Fibroblast of lung (primary cell): ENCODE measurements around the gene KCNIP3. TPM values are rescaled to one million over a fixed set of nuclear protein-coding genes. Genes with fewer than 3 reads are reported as not detected.
A peak's percentile ranks its signal among the peaks of the same experiment; 100 is the strongest.
"Not testable (repeated sequence)": the region's sequence is repeated elsewhere in the genome, so short reads cannot be mapped to it uniquely, and the experiment has no call there.

Experiments used
- DNase-seq, 2 donors: peaks; one replicate each; pipeline versions ENCODE4 v3.0.0 to v3.0.0-alpha.2; 2010; ENCODE audit warnings: low read depth in 2 of 2
- H2AFZ ChIP-seq: 2 replicates; pipeline ENCODE4 v1.5.1; 2012; ENCODE audit warnings: low read length, control low read depth, inconsistent platforms
- H3K27ac ChIP-seq: 2 replicates; pipeline ENCODE4 v1.5.1; 2011; ENCODE audit warnings: low read length, control low read depth; ENCODE audit not compliant: insufficient read depth
- H3K27me3 ChIP-seq: 2 replicates; pipeline ENCODE4 v1.5.1; 2011; ENCODE audit warnings: mild to moderate bottlenecking, low read length; ENCODE audit not compliant: control insufficient read depth, insufficient read depth
- H3K36me3 ChIP-seq: 2 replicates; pipeline ENCODE4 v1.5.1; 2011; ENCODE audit warnings: low read length; ENCODE audit not compliant: control insufficient read depth, insufficient read depth
- H3K4me1 ChIP-seq: 2 replicates; pipeline ENCODE4 v1.5.1; 2011; ENCODE audit warnings: low read length; ENCODE audit not compliant: control insufficient read depth, insufficient read depth; ENCODE audit errors: extremely low read depth
- H3K4me2 ChIP-seq: 2 replicates; pipeline ENCODE4 v1.5.1; 2011; ENCODE audit warnings: low read length, control low read depth; ENCODE audit not compliant: insufficient read depth; ENCODE audit errors: extremely low read depth
- H3K4me3 ChIP-seq, 4 experiments: fragments of 200-600 bp in 1 of 4; sonication (generic) in 1 of 4; replicated peaks in 1 of 4; 2 replicates each; pipeline ENCODE4 v1.5.1; 2011 to 2016; ENCODE audit warnings: low read length in 4 of 4, low read depth in 3 of 4, mild to moderate bottlenecking in 3 of 4, control low read depth in 2 of 4, inconsistent platforms in 1 of 4, mixed read lengths in 1 of 4; ENCODE audit not compliant: insufficient read depth in 1 of 4; ENCODE audit errors: control extremely low read depth in 1 of 4
- H3K79me2 ChIP-seq: 2 replicates; pipeline ENCODE4 v1.5.1; 2012; ENCODE audit warnings: mild to moderate bottlenecking, low read length, inconsistent platforms; ENCODE audit not compliant: control insufficient read depth, insufficient read depth
- H3K9ac ChIP-seq: 2 replicates; pipeline ENCODE4 v1.5.1; 2011; ENCODE audit warnings: mild to moderate bottlenecking, low read length, control low read depth; ENCODE audit not compliant: insufficient read depth
- H3K9me3 ChIP-seq: 2 replicates; pipeline ENCODE4 v1.5.1; 2012; ENCODE audit warnings: low read depth, low read length; ENCODE audit not compliant: control insufficient read depth, insufficient read depth
- H4K20me1 ChIP-seq: 2 replicates; pipeline ENCODE4 v1.5.1; 2011; ENCODE audit warnings: low read length; ENCODE audit not compliant: control insufficient read depth, insufficient read depth; ENCODE audit errors: extremely low read depth
- polyA plus RNA-seq, 2 donors: library from polyadenylated mRNA; depleted of rRNA in 1 of 2; stranded (reverse) in 1 of 2; unstranded in 1 of 2; fragments of >200 nt; gene quantifications; 2 replicates each; pipeline ENCODE4 v1.2.1, GENCODE V29; 2011 to 2012; ENCODE audit warnings: missing spikeins in 1 of 2
- total RNA-seq: library from RNA; depleted of rRNA; stranded (reverse); fragments of >200 nt; gene quantifications from 2 replicates; pipeline ENCODE4 v1.2.1, GENCODE V29; 2014
- TF ChIP-seq, protein P1 (sequence below), 2 donors: IDR thresholded peaks in 1 of 2; conservative IDR thresholded peaks in 1 of 2; 1 replicate in 1 of 2; 2 replicates in 1 of 2; pipeline ENCODE4 v1.5.1; 2011 to 2012; ENCODE audit warnings: low read length in 2 of 2, control low read depth in 1 of 2, inconsistent platforms in 1 of 2, low read depth in 1 of 2, mild to moderate bottlenecking in 1 of 2

The KCNIP3 gene
- total and polyA plus RNA-seq, 2 donors (not counting 1 experiment from before 2014, with no cell fraction given), result 0.32 to 1.7 TPM

GRCh38 chr2:95403204-95403721 lies 106.1 kb downstream of the KCNIP3 start:
- Histone ChIP-seq H3K4me2 (peak overlapping the region; percentile 86), H2AFZ (peak overlapping the region; percentile 68), H3K4me3 (peak overlapping the region; percentile 71 to 96 (median 90)), H3K27ac (peak overlapping the region; percentile 85), H3K79me2 (peaks cover 11% of the 10 kb centered on the region), H3K9ac (peak overlapping the region; percentile 78)
- TF ChIP-seq, protein P1, sequence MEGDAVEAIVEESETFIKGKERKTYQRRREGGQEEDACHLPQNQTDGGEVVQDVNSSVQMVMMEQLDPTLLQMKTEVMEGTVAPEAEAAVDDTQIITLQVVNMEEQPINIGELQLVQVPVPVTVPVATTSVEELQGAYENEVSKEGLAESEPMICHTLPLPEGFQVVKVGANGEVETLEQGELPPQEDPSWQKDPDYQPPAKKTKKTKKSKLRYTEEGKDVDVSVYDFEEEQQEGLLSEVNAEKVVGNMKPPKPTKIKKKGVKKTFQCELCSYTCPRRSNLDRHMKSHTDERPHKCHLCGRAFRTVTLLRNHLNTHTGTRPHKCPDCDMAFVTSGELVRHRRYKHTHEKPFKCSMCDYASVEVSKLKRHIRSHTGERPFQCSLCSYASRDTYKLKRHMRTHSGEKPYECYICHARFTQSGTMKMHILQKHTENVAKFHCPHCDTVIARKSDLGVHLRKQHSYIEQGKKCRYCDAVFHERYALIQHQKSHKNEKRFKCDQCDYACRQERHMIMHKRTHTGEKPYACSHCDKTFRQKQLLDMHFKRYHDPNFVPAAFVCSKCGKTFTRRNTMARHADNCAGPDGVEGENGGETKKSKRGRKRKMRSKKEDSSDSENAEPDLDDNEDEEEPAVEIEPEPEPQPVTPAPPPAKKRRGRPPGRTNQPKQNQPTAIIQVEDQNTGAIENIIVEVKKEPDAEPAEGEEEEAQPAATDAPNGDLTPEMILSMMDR (conservative IDR thresholded peaks at IDR 0.05 in 1 of 2, IDR thresholded peaks at IDR 0.05 in 1 of 2; ENCODE audit: low read depth in 1 of 2, low read length in 2 of 2), result peak; percentile 35 to 43
- not testable (repeated sequence) for H3K9me3 ChIP-seq, H4K20me1 ChIP-seq, H3K4me1 ChIP-seq, H3K27me3 ChIP-seq, H3K36me3 ChIP-seq
- DNase-seq, result peak; percentile 29 to 30

- not testable (repeated sequence) for H3K36me3 ChIP-seq, H3K9me3 ChIP-seq, H3K9ac ChIP-seq, H3K27me3 ChIP-seq, DNase-seq, H3K27ac ChIP-seq, H2AFZ ChIP-seq, H3K4me1 ChIP-seq, H4K20me1 ChIP-seq
- Histone ChIP-seq H3K79me2 (peaks cover 11% of the 10 kb centered on the region), H3K4me3 (peak overlapping the region in 2 of 4 experiments; percentile 71 to 88), H3K4me2 (peak overlapping the region; percentile 86)
These were observed 106.7 kb downstream of the KCNIP3 start for GRCh38 chr2:95403824-95404223.

GRCh38 chr2:95404676-95405075 lies 107.5 kb downstream of the KCNIP3 start:
- not testable (repeated sequence) for H3K27me3 ChIP-seq, H3K4me3 ChIP-seq, H3K36me3 ChIP-seq, H2AFZ ChIP-seq, H3K27ac ChIP-seq, H3K9ac ChIP-seq, H3K4me1 ChIP-seq, H4K20me1 ChIP-seq, H3K4me2 ChIP-seq, DNase-seq, H3K9me3 ChIP-seq
- H3K79me2 ChIP-seq, result peaks cover 11% of the 10 kb centered on the region

- not testable (repeated sequence) for H3K27me3 ChIP-seq, H2AFZ ChIP-seq, H3K36me3 ChIP-seq, H3K4me3 ChIP-seq, H3K9ac ChIP-seq, H3K9me3 ChIP-seq, H3K4me2 ChIP-seq, H3K27ac ChIP-seq, H3K4me1 ChIP-seq, H3K79me2 ChIP-seq, H4K20me1 ChIP-seq
- peak; percentile 19 to 73 for DNase-seq
These were observed 114.1 kb downstream of the KCNIP3 start for GRCh38 chr2:95411239-95411638.
